GM13976 (cell line): Measurements from ENCODE around the gene DDTL.
A peak's percentile ranks its signal among the peaks of the same experiment; 100 is the strongest.
"Not testable (repeated sequence)": the region's sequence is repeated elsewhere in the genome, so short reads cannot be mapped to it uniquely, and the experiment has no call there.

Experiments
- DNase-seq: peaks from one replicate; pipeline ENCODE4 v3.0.0; 2012; ENCODE audit warnings: low spot score
- in situ Hi-C: fragments of 300-500 bp; cut with MboI; formaldehyde crosslinking; loops from one replicate; pipeline ENCODE4 v1.12.0; 2022; ENCODE audit warnings: low sequenced_read_pairs, mixed read lengths, inconsistent platforms; ENCODE audit not compliant: unreplicated experiment
- TF ChIP-seq, protein P1 (sequence below): IDR thresholded peaks from 2 replicates; pipeline ENCODE4 v1.5.1; 2012; ENCODE audit warnings: borderline replicate concordance, mild to moderate bottlenecking; ENCODE audit not compliant: insufficient read depth; ENCODE audit errors: extremely low read depth, missing control alignments, control extremely low read depth

The DDTL gene

DNA sequence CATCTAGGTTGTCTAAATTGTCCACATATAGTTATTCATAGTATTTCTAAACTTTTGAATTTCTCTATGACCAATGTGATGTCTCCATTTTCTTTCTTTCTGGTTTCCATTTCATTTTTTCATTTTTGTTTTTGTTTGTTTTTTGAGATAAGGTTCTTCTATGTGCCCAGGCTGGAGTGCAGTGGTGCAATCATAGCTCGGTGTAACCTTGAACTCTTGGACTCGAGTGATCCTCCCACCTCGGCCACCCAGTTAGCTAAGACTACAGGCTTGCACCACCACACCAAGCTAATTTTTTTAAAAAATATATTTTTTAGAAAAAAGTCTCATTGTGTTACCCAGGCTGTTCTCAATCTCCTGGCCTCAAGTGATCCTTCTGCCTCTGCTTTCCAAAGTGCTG, 30.4 kb downstream of the DDTL start:
- TF ChIP-seq, protein P1, sequence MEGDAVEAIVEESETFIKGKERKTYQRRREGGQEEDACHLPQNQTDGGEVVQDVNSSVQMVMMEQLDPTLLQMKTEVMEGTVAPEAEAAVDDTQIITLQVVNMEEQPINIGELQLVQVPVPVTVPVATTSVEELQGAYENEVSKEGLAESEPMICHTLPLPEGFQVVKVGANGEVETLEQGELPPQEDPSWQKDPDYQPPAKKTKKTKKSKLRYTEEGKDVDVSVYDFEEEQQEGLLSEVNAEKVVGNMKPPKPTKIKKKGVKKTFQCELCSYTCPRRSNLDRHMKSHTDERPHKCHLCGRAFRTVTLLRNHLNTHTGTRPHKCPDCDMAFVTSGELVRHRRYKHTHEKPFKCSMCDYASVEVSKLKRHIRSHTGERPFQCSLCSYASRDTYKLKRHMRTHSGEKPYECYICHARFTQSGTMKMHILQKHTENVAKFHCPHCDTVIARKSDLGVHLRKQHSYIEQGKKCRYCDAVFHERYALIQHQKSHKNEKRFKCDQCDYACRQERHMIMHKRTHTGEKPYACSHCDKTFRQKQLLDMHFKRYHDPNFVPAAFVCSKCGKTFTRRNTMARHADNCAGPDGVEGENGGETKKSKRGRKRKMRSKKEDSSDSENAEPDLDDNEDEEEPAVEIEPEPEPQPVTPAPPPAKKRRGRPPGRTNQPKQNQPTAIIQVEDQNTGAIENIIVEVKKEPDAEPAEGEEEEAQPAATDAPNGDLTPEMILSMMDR: no peak
- no peak for DNase-seq
- in situ Hi-C loops: no loop called here

DNA sequence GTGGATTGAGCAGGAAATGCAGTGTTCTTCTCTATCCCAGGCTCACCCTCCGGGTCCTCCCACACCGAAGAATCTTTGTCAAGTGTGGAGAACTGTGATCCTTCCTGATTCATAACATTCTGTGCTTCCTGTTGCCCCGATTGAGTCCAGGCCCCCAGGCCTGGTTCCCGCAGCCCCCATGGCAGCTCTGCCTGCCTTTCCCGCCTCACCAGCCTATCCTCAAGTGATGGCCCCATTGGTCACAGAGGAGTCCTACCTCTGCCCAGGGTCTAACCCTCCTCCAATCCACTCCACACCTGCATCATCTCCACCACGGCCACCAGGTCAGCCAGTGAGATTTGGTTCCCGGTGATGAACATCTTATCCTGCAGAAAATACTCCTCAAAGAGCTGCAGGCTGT, 33.1 kb downstream of the DDTL start:
- in situ Hi-C loops, DNase-seq: not testable (repeated sequence)

DNA sequence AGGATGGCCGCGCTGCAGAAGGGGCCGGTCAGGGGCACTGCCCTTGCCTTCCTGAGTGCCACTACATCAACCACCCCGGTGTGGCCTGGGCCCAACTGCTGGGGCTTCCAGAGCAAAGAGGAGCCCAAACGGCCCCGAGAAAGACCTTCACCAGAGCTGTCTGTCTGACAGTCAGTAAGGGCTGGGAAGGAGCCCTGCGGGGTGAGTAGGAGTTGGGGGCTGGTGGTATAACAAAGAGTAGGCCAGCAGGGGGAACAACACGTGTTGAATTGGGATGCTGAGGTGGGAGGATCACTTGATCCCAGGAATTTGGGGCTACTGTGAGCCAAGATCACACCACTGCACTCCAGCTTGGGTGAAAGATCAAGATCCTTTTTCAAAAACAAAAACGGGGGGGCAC, 34.6 kb downstream of the DDTL start:
- in situ Hi-C loops: no loop called here
- DNase-seq: peak; percentile 25
- TF ChIP-seq, protein P1: no peak

DNA sequence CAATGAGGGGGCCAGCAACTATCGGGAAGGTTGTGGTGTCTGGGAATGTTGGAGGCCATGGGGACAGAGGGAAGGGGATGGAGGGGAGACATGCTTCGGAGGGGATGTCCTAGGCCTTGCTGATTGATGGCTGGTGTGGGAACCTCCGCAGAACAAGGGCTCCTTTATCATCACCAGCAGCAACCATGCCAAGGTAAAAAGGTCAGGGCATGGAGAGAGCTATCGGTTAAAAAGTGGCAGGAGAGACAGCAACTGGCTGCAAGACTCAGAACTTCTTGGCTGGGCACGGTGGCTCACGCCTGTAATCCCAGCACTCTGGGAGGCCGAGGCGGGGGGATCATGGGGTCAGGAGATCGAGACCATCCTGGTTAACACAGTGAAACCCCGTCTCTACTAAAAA, 35.6 kb downstream of the DDTL start:
- in situ Hi-C loops: no loop called here
- no peak for DNase-seq
- TF ChIP-seq, protein P1: no peak

DNA sequence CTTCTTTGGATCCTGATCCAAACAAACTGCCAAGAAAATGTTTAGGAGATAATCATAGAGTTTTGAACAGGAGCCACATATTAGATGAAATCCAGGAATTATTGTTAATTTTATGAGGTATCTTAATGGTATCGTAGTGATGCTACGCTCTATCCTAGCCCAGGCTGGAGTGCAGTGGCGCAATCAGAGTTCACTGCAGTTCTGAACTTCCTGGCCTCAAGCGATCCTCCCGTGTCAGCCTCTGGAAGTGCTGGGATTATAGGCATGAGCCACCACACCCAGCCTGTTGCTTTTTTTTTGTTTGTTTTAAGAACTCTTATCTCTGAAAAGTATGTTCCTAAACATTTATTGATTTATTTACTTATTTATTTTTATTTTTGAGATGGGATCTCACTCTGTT, 36.2 kb downstream of the DDTL start:
- TF ChIP-seq, protein P1: no peak
- DNase-seq: no peak
- in situ Hi-C loops: no loop called here

DNA sequence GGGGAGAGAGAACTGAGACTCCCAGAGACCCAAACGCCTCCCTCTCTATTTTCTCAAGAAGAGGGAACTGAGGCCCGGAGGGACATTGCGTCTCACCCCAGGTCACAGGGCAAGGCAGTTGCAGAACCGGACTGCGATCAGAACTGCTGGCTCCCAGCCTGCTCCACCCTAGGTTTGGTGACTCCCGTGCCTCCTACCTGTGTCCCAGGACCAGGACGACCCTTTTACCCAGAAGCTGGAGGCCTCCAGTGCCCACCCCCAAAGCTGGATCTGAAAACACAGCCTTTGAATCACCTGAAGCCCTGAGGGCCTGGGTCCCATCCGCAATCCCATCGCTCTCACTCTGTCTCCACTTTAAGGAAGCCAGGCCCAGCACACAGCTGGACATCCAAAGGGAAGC, 37.2 kb downstream of the DDTL start:
- peak; percentile 27 for DNase-seq
- TF ChIP-seq, protein P1: no peak
- in situ Hi-C loops: no loop called here

DNA sequence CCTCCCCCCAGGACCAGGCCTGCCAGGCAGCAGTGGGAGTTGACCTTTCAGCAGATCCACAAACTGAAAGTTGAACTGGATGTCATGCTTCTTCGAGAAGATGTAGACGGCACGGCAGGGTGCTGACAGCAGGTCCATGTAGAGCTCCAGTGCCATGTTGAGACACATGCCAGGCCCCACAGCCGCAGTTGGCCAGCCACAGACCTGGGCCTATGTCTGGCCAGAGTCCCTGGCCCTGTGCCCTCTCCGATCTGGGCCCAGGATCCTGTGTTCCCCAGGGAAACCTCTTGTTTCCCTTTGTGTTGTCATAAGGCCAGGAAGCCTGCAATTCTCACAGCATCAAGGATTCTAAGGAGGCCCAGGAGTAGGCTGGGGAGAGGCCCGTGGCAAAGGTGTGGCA, 38.5 kb downstream of the DDTL start, which contains the start of gene GSTT4:
Gene GSTT4 (minus strand): TSS at position 253 of the 400 bp plus-strand sequence. CDS start 97 bp downstream, at position 156.
- in situ Hi-C loops: no loop called here
- TF ChIP-seq, protein P1: no peak
- peak; percentile 36 for DNase-seq
